Right renal cortex interstitium (tissue), 3 donors: ENCODE data around the gene SIPA1L3. TPM values are rescaled to one million over a fixed set of nuclear protein-coding genes. Genes with fewer than 3 reads are reported as not detected.

Experiments
- DNase-seq, 3 donors: peaks; one replicate each; pipeline ENCODE4 v3.0.0-alpha.2; 2013; ENCODE audit warnings: low read depth in 3 of 3, low spot score in 2 of 3
- polyA plus RNA-seq, 3 donors: library from polyadenylated mRNA; unstranded; fragments of 120-200 nt; gene quantifications; one replicate each; pipeline ENCODE4 v1.2.1, GENCODE V29; 2013; ENCODE audit not compliant: insufficient read length in 3 of 3

The SIPA1L3 gene
- polyA plus RNA-seq, 3 donors = 25.4 to 28.2 (median 25.7) TPM

DNA sequence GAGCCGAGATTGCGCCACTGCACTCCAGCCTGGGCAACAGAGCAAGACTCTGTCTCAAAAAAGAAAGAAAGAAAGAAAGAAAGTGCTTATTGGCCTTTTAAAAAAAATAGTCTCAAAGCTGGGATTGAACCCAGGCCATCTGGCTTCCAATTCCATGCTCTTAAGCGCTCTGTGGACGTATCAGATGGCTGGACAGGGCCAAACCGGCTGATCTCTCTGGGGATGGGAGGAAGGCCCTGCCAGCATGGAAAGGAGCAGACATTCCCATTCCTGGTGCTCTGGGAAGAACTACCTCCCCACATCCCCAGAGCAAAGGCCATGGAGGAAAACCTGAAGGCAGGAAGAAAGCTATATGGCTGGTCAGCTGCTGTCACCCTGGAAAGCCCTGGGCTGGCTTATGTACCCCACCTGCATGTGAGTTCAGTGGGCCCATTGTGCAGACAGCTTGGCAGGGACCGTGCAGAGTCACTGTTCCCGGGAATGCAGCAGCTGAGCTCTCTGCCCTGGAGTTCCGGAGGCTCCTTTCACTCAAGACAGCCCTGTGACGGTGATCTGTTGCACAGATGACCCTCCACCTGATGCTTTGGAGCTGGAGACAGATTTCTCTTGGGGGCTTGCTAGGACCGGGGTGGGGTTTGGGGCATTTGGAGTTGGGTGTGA lies 84.3 kb downstream of the SIPA1L3 start:
- no peak for DNase-seq

DNA sequence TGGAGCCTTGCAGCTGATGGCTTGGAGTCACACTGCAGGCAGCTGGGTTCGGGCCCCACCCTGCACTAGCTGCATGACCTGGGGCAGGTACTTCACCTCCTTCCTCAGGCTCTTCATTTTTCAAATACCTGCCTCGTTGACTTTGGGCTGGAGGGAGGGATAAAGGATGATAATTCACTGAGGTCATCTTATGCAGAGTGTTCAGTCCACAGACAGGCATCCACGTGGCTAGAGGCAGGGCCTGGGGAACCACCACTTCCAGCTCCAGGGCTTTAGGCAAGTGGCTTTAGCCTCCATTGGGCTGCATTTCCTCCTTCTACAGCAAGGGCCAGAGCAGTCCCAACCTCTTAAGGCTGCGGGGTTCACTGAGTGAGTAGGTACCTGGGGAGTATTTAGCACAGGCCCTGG lies 84.8 kb downstream of the SIPA1L3 start:
- DNase-seq = no peak

DNA sequence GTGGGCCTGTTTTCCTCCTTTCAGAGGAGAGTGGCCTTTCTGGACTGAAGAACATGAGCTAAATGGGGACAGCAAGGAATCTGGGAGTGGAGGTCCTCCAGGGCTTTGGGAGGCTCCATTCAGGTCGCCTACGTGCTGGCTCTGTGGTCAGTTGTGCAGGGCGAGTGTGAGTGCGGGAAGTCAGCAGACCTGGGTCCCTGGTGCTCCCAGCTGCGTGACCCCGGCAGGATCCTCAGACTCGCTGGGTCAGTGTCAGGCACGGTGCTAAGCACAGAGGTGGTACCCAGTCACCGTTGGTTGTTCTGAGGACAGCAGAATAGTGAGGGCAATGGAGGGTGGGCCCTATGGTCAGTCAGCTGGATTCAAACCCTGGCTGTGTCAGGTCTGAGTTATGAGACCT lies 85.8 kb downstream of the SIPA1L3 start:
- no peak for DNase-seq

DNA sequence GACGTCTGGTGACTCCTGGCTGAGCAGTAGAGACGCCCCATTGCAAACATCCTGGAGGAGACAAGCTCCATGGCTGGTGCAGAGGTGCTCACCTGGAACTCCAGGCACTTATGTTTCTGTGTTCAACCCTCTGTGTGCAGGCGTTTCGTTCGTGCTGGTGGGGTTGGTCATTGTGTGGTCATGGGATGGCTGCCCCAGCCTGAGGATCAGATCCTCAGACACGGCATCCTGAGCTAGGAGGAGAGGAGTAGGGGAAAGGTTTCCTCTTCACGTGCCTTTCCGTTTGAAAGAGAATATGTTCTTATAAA lies 87.8 kb downstream of the SIPA1L3 start:
- no peak for DNase-seq

GRCh38 chr19:37995346-37995745 lies 88.3 kb downstream of the SIPA1L3 start:
- no peak for DNase-seq

DNA sequence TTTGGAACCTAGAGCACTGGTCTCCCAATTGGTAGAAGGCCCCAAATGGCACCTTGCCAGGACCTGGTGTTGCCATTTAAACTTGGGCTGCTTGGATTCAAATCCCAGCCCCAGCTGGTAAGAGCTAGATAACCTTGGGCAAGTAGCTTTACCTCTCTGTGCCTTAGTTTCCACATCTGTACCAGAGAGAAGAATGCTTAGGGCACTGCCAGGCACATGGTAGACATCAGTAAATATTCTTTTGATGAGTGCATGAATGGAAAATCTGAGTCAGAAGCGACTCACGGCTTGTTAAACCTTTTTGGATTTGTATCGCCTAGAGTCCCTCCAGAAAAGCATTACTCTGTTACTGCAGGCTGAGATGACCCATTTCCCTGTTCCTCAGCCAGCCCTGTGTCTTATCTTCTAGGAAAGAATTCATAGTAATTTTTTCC lies 90.9 kb downstream of the SIPA1L3 start:
- no peak for DNase-seq

- no peak for DNase-seq
These were observed 91.8 kb downstream of the SIPA1L3 start for GRCh38 chr19:37998801-37999308.

DNA sequence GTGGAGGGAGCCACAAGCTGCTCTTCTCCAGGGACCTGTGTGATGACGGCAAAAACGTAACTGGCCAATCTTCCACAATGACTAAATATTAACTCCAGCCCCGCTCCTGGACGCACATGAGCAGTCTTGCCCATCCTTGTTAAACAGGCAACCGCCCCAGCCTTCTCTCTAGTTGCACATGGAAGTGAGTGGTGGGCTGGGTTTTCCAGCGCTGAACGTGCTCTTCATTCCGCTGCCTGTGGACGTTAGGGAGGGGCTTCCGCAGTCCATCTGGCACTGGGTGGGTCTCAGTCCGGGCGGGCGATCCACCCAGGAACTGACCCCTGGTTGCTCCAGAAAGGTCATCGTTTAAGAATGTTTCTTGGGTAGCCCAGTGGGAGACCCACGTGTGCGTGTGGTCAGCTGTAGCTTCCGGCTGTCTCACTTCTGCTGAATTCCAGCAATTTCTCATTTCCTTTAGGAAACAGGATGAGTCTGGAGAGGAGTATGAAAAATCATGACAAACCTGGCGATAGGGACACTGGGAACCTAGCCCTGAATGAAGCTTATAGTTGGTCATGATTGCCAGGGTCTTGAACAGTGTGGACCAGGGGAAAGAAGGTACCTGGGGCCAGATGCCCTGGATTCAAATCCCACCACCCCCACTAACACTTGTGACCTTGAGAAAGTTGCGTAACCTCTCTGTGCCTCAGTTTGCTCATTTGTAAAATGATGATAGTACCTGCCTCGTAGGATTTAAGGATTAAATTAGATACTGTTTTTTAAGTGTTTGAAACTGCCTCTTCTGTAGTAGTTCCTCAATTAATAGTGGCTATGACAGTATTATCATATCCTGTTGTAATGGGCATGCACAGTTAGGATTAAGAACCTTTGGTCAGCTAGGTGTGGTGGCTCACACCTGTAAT lies 92.6 kb downstream of the SIPA1L3 start:
- DNase-seq = no peak

DNA sequence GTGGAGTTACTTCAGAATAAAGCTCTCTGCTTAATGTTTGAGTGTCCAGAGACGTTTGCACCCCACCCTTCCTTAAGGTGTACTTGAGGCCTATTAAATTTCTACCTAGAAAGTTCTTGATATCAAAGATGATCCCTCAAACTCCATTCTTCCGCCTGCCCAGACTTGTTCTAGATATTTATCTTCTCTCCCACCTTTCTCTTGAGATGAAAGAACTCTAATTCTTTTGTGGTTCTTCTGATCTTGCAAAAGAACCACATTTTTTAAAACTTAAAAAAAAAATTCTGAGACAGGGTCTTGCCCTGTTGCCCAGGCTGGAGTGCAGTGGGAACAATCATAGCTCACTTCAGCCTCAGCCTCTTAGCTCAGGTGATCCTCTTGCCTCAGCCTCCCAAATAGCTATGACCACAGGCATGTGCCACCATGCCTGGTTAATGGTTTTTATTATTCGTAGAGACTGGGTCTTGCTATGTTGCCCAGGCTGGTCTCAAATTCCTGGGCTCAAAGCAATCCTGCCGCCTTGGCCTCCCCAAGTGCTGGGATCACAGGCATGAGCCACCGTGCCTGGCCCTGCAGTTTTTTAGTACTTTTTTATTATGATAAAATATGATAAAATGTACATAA lies 94.3 kb downstream of the SIPA1L3 start:
- no peak for DNase-seq

DNA sequence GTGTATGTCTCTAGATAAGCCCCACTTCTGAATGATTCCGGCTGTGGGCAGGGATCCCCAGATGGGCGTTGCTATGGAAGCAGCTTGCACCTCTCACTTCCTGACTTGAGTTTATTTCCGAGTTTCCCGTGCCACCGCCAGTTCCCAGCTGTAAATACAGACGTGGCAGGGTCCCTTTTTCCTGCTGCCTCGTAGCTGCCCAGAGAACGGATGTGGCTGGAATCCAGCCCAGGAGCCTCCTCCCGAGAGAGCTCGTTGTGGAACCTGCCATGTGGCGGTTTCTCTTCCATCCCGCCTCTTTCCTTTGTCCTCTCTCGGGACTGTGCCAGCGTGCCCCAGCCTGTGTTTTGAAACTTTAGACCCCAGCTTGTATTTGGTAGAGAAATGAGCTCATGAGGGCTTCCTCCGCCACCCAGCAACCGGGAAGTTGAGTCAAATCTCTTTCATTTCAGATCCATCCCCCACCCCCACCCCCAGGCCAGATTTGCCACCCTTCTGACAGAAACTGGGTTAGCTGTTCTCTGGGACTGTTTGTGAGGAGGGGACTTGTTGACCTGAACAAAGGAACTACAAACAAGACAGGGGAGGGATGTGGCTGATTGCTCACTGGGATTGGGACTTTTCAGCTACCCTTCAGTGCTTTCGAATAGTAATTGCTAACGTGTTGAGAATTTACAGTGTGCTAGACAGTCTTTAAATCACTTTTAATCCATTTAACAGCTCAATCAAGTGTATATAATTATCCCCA lies 96.6 kb downstream of the SIPA1L3 start:
- DNase-seq = peak in 2 of 3 donors; percentile 56 to 72

- no peak for DNase-seq
These were observed 97.1 kb downstream of the SIPA1L3 start for GRCh38 chr19:38004186-38004520.

DNA sequence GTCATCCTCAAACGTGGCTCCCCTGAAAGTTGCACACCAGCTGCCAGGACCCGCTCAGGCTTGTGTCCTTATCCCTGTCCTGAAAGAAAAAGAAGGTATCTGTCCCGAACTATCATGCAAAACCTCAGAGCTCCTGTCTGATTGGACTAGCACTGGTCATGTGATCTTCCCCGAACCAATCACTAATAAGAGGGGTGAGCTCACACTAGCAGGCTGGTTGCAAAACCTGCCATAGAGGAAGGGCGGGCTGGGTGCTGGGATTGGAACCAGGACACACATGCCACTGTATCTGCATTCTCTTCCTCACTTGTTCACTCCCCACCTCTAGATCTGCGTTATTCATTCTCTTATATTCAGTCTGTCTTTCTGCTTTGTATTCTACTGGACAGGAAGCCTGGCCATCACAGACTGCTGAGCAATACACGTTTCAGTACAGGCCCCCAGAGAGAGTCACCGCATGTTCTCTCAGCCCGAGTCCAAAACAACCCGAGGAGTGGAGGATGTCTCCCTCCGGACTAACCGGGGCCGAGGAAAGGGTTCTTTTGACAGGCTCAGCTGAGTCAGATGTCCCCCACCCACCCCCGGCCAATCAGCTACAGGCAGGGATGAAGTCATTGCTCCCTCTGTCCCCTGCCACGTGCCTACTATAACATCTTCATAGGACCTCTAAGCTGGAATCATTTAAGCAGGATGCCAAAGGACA lies 97.7 kb downstream of the SIPA1L3 start:
- peak; percentile 85 to 89 (median 86) for DNase-seq

GRCh38 chr19:38005224-38005614 lies 98.2 kb downstream of the SIPA1L3 start:
- DNase-seq = no peak

DNA sequence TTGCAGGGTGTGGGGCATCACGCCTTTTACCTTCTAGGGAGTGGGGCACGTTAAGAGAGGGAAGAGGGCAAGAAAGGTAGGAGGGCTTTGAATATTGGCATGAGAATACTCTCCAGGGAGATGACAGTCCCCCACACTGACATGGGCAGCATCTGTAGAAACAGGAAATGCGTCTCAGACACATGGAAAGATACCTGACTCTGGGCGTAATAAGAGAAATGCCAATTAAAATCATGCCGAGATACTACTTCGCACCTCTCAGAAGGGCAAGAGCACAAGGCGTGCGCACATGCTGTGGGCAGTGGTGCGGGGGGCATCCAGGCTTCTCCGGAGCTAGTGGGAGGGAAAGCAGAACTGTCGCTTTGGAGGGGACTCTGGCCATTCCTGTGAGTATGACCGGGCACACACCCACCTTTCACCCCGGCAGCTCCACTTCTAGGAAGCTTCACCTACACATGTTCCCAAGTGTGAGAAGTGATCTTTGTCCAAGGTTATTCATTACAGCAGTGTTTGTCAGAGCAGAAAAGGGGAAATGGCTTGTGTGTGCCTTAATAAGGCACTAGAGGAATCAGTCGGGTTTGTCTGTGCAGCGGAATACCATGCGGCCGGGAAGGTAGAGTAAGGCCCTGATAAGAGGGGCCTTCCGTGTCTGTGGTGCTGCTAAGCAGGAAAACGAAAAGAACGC lies 99.5 kb downstream of the SIPA1L3 start:
- no peak for DNase-seq

DNA sequence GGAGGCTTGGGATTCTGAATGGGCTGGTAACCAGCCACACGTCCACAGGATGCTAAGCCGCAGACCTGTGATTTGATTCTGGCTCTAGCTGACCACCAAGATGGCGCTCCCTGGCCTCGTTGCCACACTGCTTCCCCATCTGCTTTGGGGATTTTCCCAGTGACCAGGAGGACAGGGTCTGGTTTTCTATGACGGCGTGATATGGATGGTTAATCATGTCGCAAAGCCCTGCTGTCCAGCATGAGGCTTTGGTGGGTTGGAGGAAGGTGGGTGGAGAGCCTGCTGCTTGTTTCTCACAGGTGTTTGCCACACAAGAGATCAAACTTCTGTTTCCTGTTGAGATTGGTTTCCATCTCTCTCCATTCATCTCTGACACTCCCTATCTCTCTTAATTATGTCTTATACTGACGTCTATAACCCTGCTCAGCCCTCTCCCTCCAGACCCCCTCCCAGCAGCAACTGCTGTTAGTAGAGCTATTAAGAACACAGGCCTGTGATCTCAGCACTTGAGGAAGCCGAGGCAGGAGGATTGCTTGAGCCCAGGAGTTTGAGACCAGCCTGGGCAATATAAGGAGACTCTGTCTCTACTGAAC lies 102.7 kb downstream of the SIPA1L3 start:
- DNase-seq = no peak

DNA sequence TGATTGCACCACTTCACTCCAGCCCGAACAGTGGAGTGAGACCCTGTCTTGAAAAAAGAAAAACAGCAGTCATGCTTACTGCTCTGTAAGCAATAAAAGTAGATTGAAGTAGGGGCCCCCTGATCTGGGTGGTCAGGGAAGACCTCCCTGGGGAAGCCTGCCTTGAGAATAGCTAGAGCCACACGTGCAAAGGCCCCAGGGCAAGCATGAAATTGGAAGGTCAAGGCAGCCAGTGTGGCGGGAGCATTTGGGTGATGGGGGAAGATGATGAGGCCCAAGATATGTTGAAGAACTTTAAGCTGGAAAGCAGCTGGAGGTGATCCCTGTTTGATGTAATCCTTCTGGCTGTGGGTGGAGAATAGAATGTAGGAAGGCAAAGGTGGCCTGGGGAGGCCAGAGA lies 104.4 kb downstream of the SIPA1L3 start:
- no peak for DNase-seq

GRCh38 chr19:38012290-38012689 lies 105.3 kb downstream of the SIPA1L3 start:
- DNase-seq = no peak

GRCh38 chr19:38012944-38013343 lies 105.9 kb downstream of the SIPA1L3 start:
- DNase-seq = no peak

GRCh38 chr19:38013913-38014580 lies 107.0 kb downstream of the SIPA1L3 start:
- no peak for DNase-seq
